NCI-H187 (cell line): Measurements from ENCODE around the gene SIRT7.
"Not testable (repeated sequence)": the region's sequence is repeated elsewhere in the genome, so short reads cannot be mapped to it uniquely, and the experiment has no call there.

Experiments
- DNase-seq, 2 experiments: peaks; one replicate each; lab custom pipeline; 2025; lab: John Stamatoyannopoulos, UW

Gene SIRT7

GRCh38 chr17:81954131-81955057, 36.4 kb upstream of the SIRT7 start:
- DNase-seq: no peak

GRCh38 chr17:81953443-81953842, 35.5 kb upstream of the SIRT7 start:
- DNase-seq: not testable (repeated sequence)

GRCh38 chr17:81952792-81953228, 34.8 kb upstream of the SIRT7 start:
- DNase-seq: no peak

GRCh38 chr17:81951785-81952684, 34.1 kb upstream of the SIRT7 start:
- no peak for DNase-seq

- DNase-seq: no peak
Measured at GRCh38 chr17:81950501-81950900, 32.5 kb upstream of the SIRT7 start.

- DNase-seq: no peak
Measured at GRCh38 chr17:81948635-81949378, 30.8 kb upstream of the SIRT7 start.

- no peak for DNase-seq
Measured at GRCh38 chr17:81947189-81947588, 29.2 kb upstream of the SIRT7 start, which contains the start of gene MYADML2. MYADML2 (minus strand) TSS chr17:81947233; CDS start chr17:81941741, 5,492 bp downstream.

GRCh38 chr17:81944858-81945257, 26.9 kb upstream of the SIRT7 start:
- DNase-seq: no peak

GRCh38 chr17:81942167-81942553, 24.2 kb upstream of the SIRT7 start:
- DNase-seq: no peak

GRCh38 chr17:81941484-81942166, 23.6 kb upstream of the SIRT7 start:
- no peak for DNase-seq

GRCh38 chr17:81940538-81941483, 22.8 kb upstream of the SIRT7 start:
- no peak for DNase-seq

- no peak for DNase-seq
Measured at GRCh38 chr17:81939881-81940385, 22.0 kb upstream of the SIRT7 start.

- no peak for DNase-seq
Measured at GRCh38 chr17:81939218-81939617, 21.2 kb upstream of the SIRT7 start.

GRCh38 chr17:81935709-81936084, 17.7 kb upstream of the SIRT7 start:
- DNase-seq: no peak

- no peak for DNase-seq
Measured at GRCh38 chr17:81934850-81935708, 17.1 kb upstream of the SIRT7 start.

- DNase-seq: no peak
Measured at GRCh38 chr17:81934098-81934757, 16.3 kb upstream of the SIRT7 start.

GRCh38 chr17:81933178-81933699, 15.3 kb upstream of the SIRT7 start:
- DNase-seq: no peak

GRCh38 chr17:81932333-81932983, 14.5 kb upstream of the SIRT7 start:
- no peak for DNase-seq
